K562 (cell line): Measurements from ENCODE around the gene CASKIN2. TPM values are rescaled to one million over a fixed set of nuclear protein-coding genes. Genes with fewer than 3 reads are reported as not detected.

ENCODE experiments used
- ATAC-seq: fragments of 200-7000 bp; cut with Tn5 transposase; 3 replicates; pipeline ENCODE4 v1.9.1; 2020; ENCODE audit warnings: moderate library complexity
- BruUV-seq: library from RNA; stranded (reverse); fragments of 400-500 nt; replicated peaks from 2 replicates; lab custom pipeline; 2021; lab: Mats Ljungman, UMichigan
- CTCF ChIA-PET: fragments of 300-600 bp; formaldehyde crosslinking; extraction: SDS; loops from one replicate; lab custom pipeline; 2021; ENCODE audit warnings: low intra/inter-chr PET ratio; lab: Yijun Ruan, JAX
- POLR2A ChIA-PET: fragments of 300-600, 350-650 bp; sonication (Branson Sonifier 250); formaldehyde crosslinking; extraction: SDS; loops from one replicate; lab custom pipeline; 2021; ENCODE audit warnings: antibody characterized with exemption, inconsistent platforms; lab: Yijun Ruan, JAX
- DNase-seq, 4 experiments: peaks; one replicate each; pipeline versions ENCODE4 v3.0.0 to v3.0.0-alpha.2; 2011 to 2018; ENCODE audit warnings: low spot score in 3 of 4, mixed read lengths in 3 of 4; ENCODE audit errors: extremely low read depth in 1 of 4
- FAIRE-seq: peaks from 2 replicates; lab custom pipeline; 2011; peaks lifted over from hg19 to GRCh38; lab: Jason Lieb, UNC
- H2AFZ ChIP-seq: 2 replicates; pipeline ENCODE4 v1.6.0; 2011; ENCODE audit warnings: low read depth, low read length, control low read depth, inconsistent platforms
- H3K27ac ChIP-seq: fragments of 200-600 bp; 3 replicates; pipeline ENCODE4 v1.8.0; 2011; ENCODE audit warnings: low read depth, mild to moderate bottlenecking, control low read depth, inconsistent platforms, low read length, moderate library complexity, mixed read lengths; ENCODE audit errors: extremely low read depth
- H3K27me3 ChIP-seq, 2 experiments: fragments of 300-600 bp in 1 of 2; 2 replicates in 1 of 2; 3 replicates in 1 of 2; pipeline versions ENCODE4 v1.6.0 to v1.8.0; 2011; ENCODE audit warnings: inconsistent platforms in 2 of 2, low read length in 2 of 2, mild to moderate bottlenecking in 1 of 2, mixed read lengths in 1 of 2, moderate library complexity in 1 of 2; ENCODE audit not compliant: control insufficient read depth in 2 of 2, insufficient read depth in 2 of 2
- H3K36me3 ChIP-seq: fragments of 300-600 bp; 3 replicates; pipeline ENCODE4 v1.8.0; 2011; ENCODE audit warnings: mild to moderate bottlenecking, low read length, inconsistent platforms; ENCODE audit not compliant: control insufficient read depth, insufficient read depth
- H3K4me1 ChIP-seq, 2 experiments: fragments of 200-600 bp in 1 of 2; replicated peaks in 1 of 2; 2 replicates in 1 of 2; 3 replicates in 1 of 2; pipeline versions ENCODE4 v1.5.1 to v1.8.0; 2011; ENCODE audit warnings: inconsistent platforms in 2 of 2, low read length in 2 of 2, mild to moderate bottlenecking in 1 of 2, mixed read lengths in 1 of 2, moderate library complexity in 1 of 2; ENCODE audit not compliant: control insufficient read depth in 2 of 2, insufficient read depth in 2 of 2
- H3K4me2 ChIP-seq: 2 replicates; pipeline ENCODE4 v1.6.1; 2011; ENCODE audit warnings: low read length, control low read depth, inconsistent platforms, mixed read lengths; ENCODE audit not compliant: insufficient read depth
- H3K4me3 ChIP-seq: fragments of 200-600 bp; sonication (generic), shearing (Covaris generic); 2 replicates; pipeline ENCODE4 v1.5.1; 2016; ENCODE audit warnings: control low read depth, inconsistent platforms
- H3K79me2 ChIP-seq: fragments of 200-600 bp; 3 replicates; pipeline ENCODE4 v1.8.0; 2011; ENCODE audit warnings: low read length, inconsistent platforms; ENCODE audit not compliant: control insufficient read depth, insufficient read depth
- H3K9ac ChIP-seq, 2 experiments: 2 replicates each; pipeline versions ENCODE4 v1.6.0 to v1.6.1; 2011; ENCODE audit warnings: low read depth in 2 of 2, low read length in 2 of 2, control low read depth in 1 of 2, inconsistent platforms in 1 of 2, mild to moderate bottlenecking in 1 of 2, mixed read lengths in 1 of 2; ENCODE audit not compliant: insufficient read depth in 1 of 2
- H3K9me1 ChIP-seq: one replicate; pipeline ENCODE4 v1.6.0; 2011; ENCODE audit warnings: inconsistent platforms, mild to moderate bottlenecking, low read length, moderate library complexity; ENCODE audit not compliant: control insufficient read depth, insufficient read depth
- H3K9me3 ChIP-seq: replicated peaks from 2 replicates; pipeline ENCODE4 v1.5.1; 2011; ENCODE audit warnings: low read depth, low read length, inconsistent platforms; ENCODE audit not compliant: control insufficient read depth, insufficient read depth
- H4K20me1 ChIP-seq: replicated peaks from 2 replicates; pipeline ENCODE4 v1.6.1; 2011; ENCODE audit warnings: low read length, inconsistent platforms, mixed read lengths; ENCODE audit not compliant: control insufficient read depth, insufficient read depth
- ARID1B ChIP-seq: fragments of 450-650 bp; IDR thresholded peaks from 2 replicates; pipeline ENCODE4 v1.6.1; 2016; ENCODE audit warnings: antibody characterized with exemption, mild to moderate bottlenecking, inconsistent platforms
- ARID3A ChIP-seq: IDR thresholded peaks from 2 replicates; pipeline ENCODE4 v1.6.1; 2012; ENCODE audit warnings: low read depth, low read length, improper control_type of control experiment, borderline replicate concordance
- CXXC5 ChIP-seq: fragments of 250-450 bp; sonication (Bioruptor Pico); IDR thresholded peaks from 2 replicates; pipeline ENCODE4 v1.8.0; 2022; ENCODE audit warnings: inconsistent platforms, mild to moderate bottlenecking, moderate library complexity
- ESRRA ChIP-seq: fragments of 450-650 bp; IDR thresholded peaks from 2 replicates; pipeline ENCODE4 v1.6.1; 2014; ENCODE audit warnings: low read depth, mild to moderate bottlenecking, moderate library complexity, borderline replicate concordance
- FOSL1 ChIP-seq: fragments of 200-800 bp; sonication (Bioruptor generic); conservative IDR thresholded peaks from 2 replicates; pipeline ENCODE4 v1.6.1; 2016; ENCODE audit warnings: missing genetic modification characterization, missing compliant biosample characterization
- HNRNPL ChIP-seq: fragments of 200-400 bp; formaldehyde crosslinking; IDR thresholded peaks from 2 replicates; pipeline ENCODE4 v1.6.1; 2017; ENCODE audit warnings: low read depth, mild to moderate bottlenecking, low read length
- KDM4B ChIP-seq, 2 experiments: fragments of 450-650 bp in 1 of 2; sonication (generic) in 1 of 2; IDR thresholded peaks; 2 replicates each; pipeline ENCODE4 v1.6.1; 2016 to 2017; ENCODE audit warnings: borderline replicate concordance in 2 of 2, antibody characterized with exemption in 1 of 2, low read depth in 1 of 2, mild to moderate bottlenecking in 1 of 2
- MAFG ChIP-seq: fragments of 450-650 bp; conservative IDR thresholded peaks from 2 replicates; pipeline ENCODE4 v1.6.1; 2016; ENCODE audit warnings: missing genetic modification characterization, missing compliant biosample characterization
- RFX1 ChIP-seq: fragments of 450-650 bp; IDR thresholded peaks from 2 replicates; pipeline ENCODE4 v1.6.1; 2016; ENCODE audit warnings: mild to moderate bottlenecking, moderate library complexity
- TCF7L2 ChIP-seq: fragments of 150-350 bp; IDR thresholded peaks from 2 replicates; pipeline ENCODE4 v1.6.1; 2016; ENCODE audit warnings: low read depth, mild to moderate bottlenecking, low read length, moderate library complexity
- TCFL5 ChIP-seq: fragments of 250-450 bp; sonication (Bioruptor Pico); conservative IDR thresholded peaks from 2 replicates; pipeline ENCODE4 v1.6.1; 2021; ENCODE audit warnings: mild to moderate bottlenecking, moderate library complexity, matching md5 sums
- WGBS: fragments of 100-300 bp; shearing (Covaris generic); methylation state at CpG from one replicate; pipeline ENCODE4 v1.1.6; 2016; ENCODE audit warnings: low coverage, mixed read lengths; ENCODE audit not compliant: insufficient coverage; ENCODE audit errors: missing lambda C conversion rate; 5-methylcytosine and 5-hydroxymethylcytosine counted together
- in situ Hi-C: fragments of 300-500 bp; cut with MboI; formaldehyde crosslinking; loops from 4 replicates; pipeline ENCODE4 v1.15.0; 2018; ENCODE audit warnings: inconsistent platforms, mixed read lengths
- intact Hi-C: fragments of 100-400 bp; cut with micrococcal nuclease; formaldehyde crosslinking; loops from 2 replicates; pipeline ENCODE4 v1.14.2; 2022
- polyA plus RNA-seq, 8 experiments: library from polyadenylated mRNA; depleted of rRNA in 4 of 8; stranded (reverse) in 5 of 8; unstranded in 3 of 8; fragments of >200 nt; fragmentation: Nextera tagmentation in 2 of 8; fragmentation: Illumina TruSeq in 1 of 8; extraction: Ambion mirVana in 2 of 8; extraction: Trizol in 1 of 8; gene quantifications; 2 replicates each; pipeline versions ENCODE4 v1.2.1 to v1.2.3, GENCODE V29; 2011 to 2014; ENCODE audit warnings: inconsistent platforms in 1 of 8, missing spikeins in 1 of 8
- total RNA-seq, 7 experiments: library from RNA; depleted of rRNA in 6 of 7; stranded (reverse); fragments of >200 nt in 6 of 7; fragmentation: Illumina TruSeq in 2 of 7; extraction: Trizol in 2 of 7; gene quantifications; 2 replicates each; pipeline versions ENCODE4 v1.2.1 to v1.2.3, GENCODE V29; 2011 to 2021; ENCODE audit warnings: low replicate concordance in 1 of 7

The CASKIN2 gene
- total and polyA plus RNA-seq, 9 of the 15 experiments (the other 6 are each of a cell fraction or from before 2014, with no cell fraction given), result 0.01 to 12.2 (median 2.1) TPM

DNA sequence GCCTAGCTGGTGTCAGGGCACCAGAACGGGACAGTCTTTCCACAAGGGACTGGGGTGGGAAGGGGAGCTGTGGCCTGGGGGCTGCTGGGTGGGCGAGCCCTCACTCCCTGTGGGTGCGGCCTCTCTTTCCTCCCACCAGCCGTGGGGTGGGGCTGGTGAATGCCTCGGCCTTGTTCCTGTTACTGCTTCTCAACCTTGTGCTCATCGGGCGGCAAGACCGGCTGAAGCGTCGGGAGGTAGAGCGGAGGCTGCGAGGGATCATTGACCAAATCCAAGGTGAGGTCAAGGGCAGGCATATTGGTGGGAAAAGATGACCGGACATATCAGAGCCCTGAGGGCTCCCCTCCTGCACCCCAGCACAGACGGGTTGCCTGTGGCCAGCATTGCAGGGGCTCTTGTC is 29.2 kb downstream of the CASKIN2 start:
- H3K79me2 ChIP-seq, result 0 out of 3 replicates have a peak, but pooled peaks cover 2% of the 10 kb centered on the region
- peaks cover 10% of the 10 kb centered on the region; the same call in 1 of the 2 replicates for H4K20me1 ChIP-seq
- no peak overlapping the region for H3K4me2 ChIP-seq
- peaks cover 11 to 33% of the 10 kb centered on the region in 2 experiments; a peak in 4 of 5 replicates for H3K4me1 ChIP-seq
- no peaks in the 10 kb centered on the region for H3K36me3 ChIP-seq
- H3K27me3 ChIP-seq, result no peaks in the 10 kb centered on the region
- ATAC-seq (no peak), FAIRE-seq (no peak), DNase-seq (no peak)
- H3K4me3 ChIP-seq, result no peak overlapping the region
- no peak overlapping the region for H2AFZ ChIP-seq
- no peaks in the 10 kb centered on the region for H3K9me3 ChIP-seq
- intact Hi-C loops, result loop anchor here (2.0 kb wide), 1 partner anchor 59 kb away; no protein-coding TSS in a partner anchor
- ChIA-PET CTCF (interaction anchor here (0.5 to 2.3 kb wide), 3 partner anchors 60 to 215 kb away, joined by 3 to 20 read pairs (median 3); partner anchors contain the start of gene MIF4GD), POLR2A (interaction anchor here (0.5 to 0.6 kb wide), 3 partner anchors 9 to 197 kb away, joined by 3 read pairs; partner anchors contain the start of gene SLC25A19)
- no peak overlapping the region; a peak in 1 of 4 replicates for H3K9ac ChIP-seq
- TF ChIP-seq ARID3A, result no peak
- no TSS peak for BruUV-seq
- in situ Hi-C loops, result no loop called here
- H3K27ac ChIP-seq, result no peak overlapping the region
- no peaks in the 10 kb centered on the region for H3K9me1 ChIP-seq
- WGBS, result 87% methylated on average over 14 of the region's 14 CpGs

DNA sequence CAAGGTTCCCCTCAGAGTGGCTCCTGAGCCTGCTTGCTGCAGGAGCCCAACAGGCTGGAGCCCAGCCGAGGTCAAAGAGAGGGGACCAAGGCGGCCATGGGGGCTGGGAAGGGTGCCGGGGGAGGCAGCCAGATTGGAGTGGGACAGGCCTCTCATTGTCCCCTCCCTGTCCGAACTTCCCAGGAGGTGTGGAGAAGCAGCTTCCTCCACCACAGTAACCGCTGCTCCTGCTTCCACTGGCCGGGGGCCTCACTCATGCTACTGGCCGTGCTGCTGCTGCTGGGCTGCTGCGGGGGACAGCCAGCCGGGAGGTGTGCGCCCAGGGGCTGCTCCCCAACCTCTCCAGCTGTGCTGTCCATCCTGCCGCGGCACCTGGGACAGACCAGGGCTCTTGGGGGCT is 29.6 kb downstream of the CASKIN2 start:
- 76% methylated on average over 10 of the region's 12 CpGs for WGBS
- peaks cover 12% of the 10 kb centered on the region for H4K20me1 ChIP-seq
- 0 out of 3 replicates have a peak, but pooled peaks cover 2% of the 10 kb centered on the region for H3K79me2 ChIP-seq
- no TSS peak for BruUV-seq
- H2AFZ ChIP-seq, result no peak overlapping the region
- TF ChIP-seq ESRRA, result no peak
- TF ChIP-seq CXXC5 (CRISPR knock-in tag), result no peak
- TF ChIP-seq TCF7L2, result no peak
- TF ChIP-seq MAFG (tag), result no peak
- TF ChIP-seq TCFL5 (CRISPR knock-in tag), result no peak
- no peak for TF ChIP-seq ARID1B
- no peak for TF ChIP-seq KDM4B (IDR thresholded peaks at IDR 0.05; ENCODE audit: borderline replicate concordance in 2 of 2, low read depth in 1 of 2)
- TF ChIP-seq HNRNPL, result no peak
- no peak for TF ChIP-seq RFX1
- TF ChIP-seq FOSL1 (tag), result no peak
- TF ChIP-seq, all 486 proteins: peak for 0
- in situ Hi-C loops, result no loop called here
- no peak overlapping the region for H3K4me3 ChIP-seq
- POLR2A ChIA-PET, result interaction anchor here (0.5 to 1.2 kb wide), 3 partner anchors 15 to 196 kb away, joined by 3 to 5 read pairs (median 3); partner anchors contain the start of gene SLC25A19
- ATAC-seq (no peak), DNase-seq (no peak), FAIRE-seq (no peak)
- no peaks in the 10 kb centered on the region for H3K27me3 ChIP-seq
- H3K4me2 ChIP-seq, result no peak overlapping the region
- H3K4me1 ChIP-seq, result peaks cover 11 to 33% of the 10 kb centered on the region in 2 experiments; a peak in 4 of 5 replicates
- H3K27ac ChIP-seq, result no peak overlapping the region
- intact Hi-C loops, result loop anchor here (2.0 kb wide), 1 partner anchor 59 kb away; no protein-coding TSS in a partner anchor
- H3K9ac ChIP-seq, result peak overlapping the region in 1 of 2 experiments; percentile 52; a peak in 1 of 4 replicates
- H3K9me3 ChIP-seq, result no peaks in the 10 kb centered on the region
- CTCF ChIA-PET, result no interaction called here
- no peaks in the 10 kb centered on the region for H3K9me1 ChIP-seq
- no peaks in the 10 kb centered on the region for H3K36me3 ChIP-seq
